ENCODE measurements around the gene STARD7.
A peak's percentile ranks its signal among the peaks of the same experiment; 100 is the strongest.

STARD7 gene

GRCh38 chr2:96150791-96151594, 57.6 kb downstream of the STARD7 start:
- Histone ChIP-seq H3K27ac (ENCODE audit: low read depth in 2 of 2, low read length in 2 of 2) (no peak overlapping the region), H3K9ac (ENCODE audit: low read depth in 1 of 2, low read length in 2 of 2) (no peak overlapping the region), H3K4me3 (ENCODE audit: low read length in 2 of 2) (no peak overlapping the region), H3K4me1 (ENCODE audit: control insufficient read depth in 2 of 2, insufficient read depth in 2 of 2, low read length in 2 of 2) (peaks cover 7 to 11% of the 10 kb centered on the region in 2 donors), H3K27me3 (ENCODE audit: control insufficient read depth in 2 of 2, insufficient read depth in 2 of 2, low read length in 2 of 2) (no peaks in the 10 kb centered on the region), H3K9me3 (ENCODE audit: control insufficient read depth in 2 of 2, low read length in 2 of 2) (no peaks in the 10 kb centered on the region), H3K36me3 (ENCODE audit: control insufficient read depth in 2 of 2, insufficient read depth in 2 of 2, low read length in 2 of 2) (no peaks in the 10 kb centered on the region)

- Histone ChIP-seq H3K9me3 (ENCODE audit: control insufficient read depth in 2 of 2, low read length in 2 of 2) (no peaks in the 10 kb centered on the region), H3K4me1 (ENCODE audit: control insufficient read depth in 2 of 2, insufficient read depth in 2 of 2, low read length in 2 of 2) (peaks cover 13 to 15% of the 10 kb centered on the region in 2 donors), H3K4me3 (ENCODE audit: low read length in 2 of 2) (no peak overlapping the region), H3K36me3 (ENCODE audit: control insufficient read depth in 2 of 2, insufficient read depth in 2 of 2, low read length in 2 of 2) (no peaks in the 10 kb centered on the region), H3K27ac (ENCODE audit: low read depth in 2 of 2, low read length in 2 of 2) (no peak overlapping the region), H3K27me3 (ENCODE audit: control insufficient read depth in 2 of 2, insufficient read depth in 2 of 2, low read length in 2 of 2) (no peaks in the 10 kb centered on the region), H3K9ac (ENCODE audit: low read depth in 1 of 2, low read length in 2 of 2) (no peak overlapping the region)
Measured at GRCh38 chr2:96150007-96150640, 58.5 kb downstream of the STARD7 start.

GRCh38 chr2:96148410-96149217, 60.0 kb downstream of the STARD7 start:
- peaks cover 23 to 27% of the 10 kb centered on the region in 2 donors for H3K4me1 ChIP-seq (ENCODE audit: control insufficient read depth in 2 of 2, insufficient read depth in 2 of 2, low read length in 2 of 2)
- no peak overlapping the region for H3K9ac ChIP-seq (ENCODE audit: low read depth in 1 of 2, low read length in 2 of 2)
- no peaks in the 10 kb centered on the region for H3K9me3 ChIP-seq (ENCODE audit: control insufficient read depth in 2 of 2, low read length in 2 of 2)
- H3K4me3 ChIP-seq (ENCODE audit: low read length in 2 of 2): peak overlapping the region; percentile 26 to 40
- H3K36me3 ChIP-seq (ENCODE audit: control insufficient read depth in 2 of 2, insufficient read depth in 2 of 2, low read length in 2 of 2): no peaks in the 10 kb centered on the region
- H3K27ac ChIP-seq (ENCODE audit: low read depth in 2 of 2, low read length in 2 of 2): peak overlapping the region in 1 of 2 donors; percentile 68
- H3K27me3 ChIP-seq (ENCODE audit: control insufficient read depth in 2 of 2, insufficient read depth in 2 of 2, low read length in 2 of 2): no peaks in the 10 kb centered on the region

GRCh38 chr2:96147593-96148201, 60.9 kb downstream of the STARD7 start:
- Histone ChIP-seq H3K9me3 (ENCODE audit: control insufficient read depth in 2 of 2, low read length in 2 of 2) (no peaks in the 10 kb centered on the region), H3K27me3 (ENCODE audit: control insufficient read depth in 2 of 2, insufficient read depth in 2 of 2, low read length in 2 of 2) (no peaks in the 10 kb centered on the region), H3K4me3 (ENCODE audit: low read length in 2 of 2) (no peak overlapping the region), H3K4me1 (ENCODE audit: control insufficient read depth in 2 of 2, insufficient read depth in 2 of 2, low read length in 2 of 2) (peaks cover 23 to 29% of the 10 kb centered on the region in 2 donors), H3K27ac (ENCODE audit: low read depth in 2 of 2, low read length in 2 of 2) (peak overlapping the region in 1 of 2 donors; percentile 68), H3K36me3 (ENCODE audit: control insufficient read depth in 2 of 2, insufficient read depth in 2 of 2, low read length in 2 of 2) (no peaks in the 10 kb centered on the region), H3K9ac (ENCODE audit: low read depth in 1 of 2, low read length in 2 of 2) (no peak overlapping the region)

- Histone ChIP-seq H3K36me3 (ENCODE audit: control insufficient read depth in 2 of 2, insufficient read depth in 2 of 2, low read length in 2 of 2) (no peaks in the 10 kb centered on the region), H3K27ac (ENCODE audit: low read depth in 2 of 2, low read length in 2 of 2) (peak overlapping the region; percentile 65 to 68), H3K27me3 (ENCODE audit: control insufficient read depth in 2 of 2, insufficient read depth in 2 of 2, low read length in 2 of 2) (no peaks in the 10 kb centered on the region), H3K4me1 (ENCODE audit: control insufficient read depth in 2 of 2, insufficient read depth in 2 of 2, low read length in 2 of 2) (peaks cover 26 to 29% of the 10 kb centered on the region in 2 donors), H3K4me3 (ENCODE audit: low read length in 2 of 2) (no peak overlapping the region), H3K9ac (ENCODE audit: low read depth in 1 of 2, low read length in 2 of 2) (peak overlapping the region in 1 of 2 donors; percentile 20), H3K9me3 (ENCODE audit: control insufficient read depth in 2 of 2, low read length in 2 of 2) (no peaks in the 10 kb centered on the region)
Measured at GRCh38 chr2:96146881-96147592, 61.6 kb downstream of the STARD7 start.

- Histone ChIP-seq H3K36me3 (ENCODE audit: control insufficient read depth in 2 of 2, insufficient read depth in 2 of 2, low read length in 2 of 2) (no peaks in the 10 kb centered on the region), H3K9ac (ENCODE audit: low read depth in 1 of 2, low read length in 2 of 2) (peak overlapping the region in 1 of 2 donors; percentile 49), H3K27ac (ENCODE audit: low read depth in 2 of 2, low read length in 2 of 2) (peak overlapping the region; percentile 65 to 68), H3K4me3 (ENCODE audit: low read length in 2 of 2) (peak overlapping the region in 1 of 2 donors; percentile 34), H3K4me1 (ENCODE audit: control insufficient read depth in 2 of 2, insufficient read depth in 2 of 2, low read length in 2 of 2) (peaks cover 26 to 29% of the 10 kb centered on the region in 2 donors), H3K9me3 (ENCODE audit: control insufficient read depth in 2 of 2, low read length in 2 of 2) (no peaks in the 10 kb centered on the region), H3K27me3 (ENCODE audit: control insufficient read depth in 2 of 2, insufficient read depth in 2 of 2, low read length in 2 of 2) (no peaks in the 10 kb centered on the region)
Measured at GRCh38 chr2:96146153-96146880, 62.3 kb downstream of the STARD7 start.

- H3K4me1 ChIP-seq (ENCODE audit: control insufficient read depth in 2 of 2, insufficient read depth in 2 of 2, low read length in 2 of 2): peaks cover 26 to 29% of the 10 kb centered on the region in 2 donors
- no peaks in the 10 kb centered on the region for H3K36me3 ChIP-seq (ENCODE audit: control insufficient read depth in 2 of 2, insufficient read depth in 2 of 2, low read length in 2 of 2)
- H3K9ac ChIP-seq (ENCODE audit: low read depth in 1 of 2, low read length in 2 of 2): peak overlapping the region; percentile 49 to 65
- peak overlapping the region in 1 of 2 donors; percentile 48 for H3K4me3 ChIP-seq (ENCODE audit: low read length in 2 of 2)
- H3K27ac ChIP-seq (ENCODE audit: low read depth in 2 of 2, low read length in 2 of 2): peak overlapping the region; percentile 65 to 68
- no peaks in the 10 kb centered on the region for H3K27me3 ChIP-seq (ENCODE audit: control insufficient read depth in 2 of 2, insufficient read depth in 2 of 2, low read length in 2 of 2)
- no peaks in the 10 kb centered on the region for H3K9me3 ChIP-seq (ENCODE audit: control insufficient read depth in 2 of 2, low read length in 2 of 2)
Measured at GRCh38 chr2:96145848-96146152, 62.8 kb downstream of the STARD7 start.

GRCh38 chr2:96145036-96145847, 63.4 kb downstream of the STARD7 start, which contains the start of gene DUSP2:
TSS of gene DUSP2 (minus strand) at chr2:96145440. CDS start at chr2:96145354, 86 bp downstream.
- Histone ChIP-seq H3K4me1 (ENCODE audit: control insufficient read depth in 2 of 2, insufficient read depth in 2 of 2, low read length in 2 of 2) (peaks cover 26 to 29% of the 10 kb centered on the region in 2 donors), H3K36me3 (ENCODE audit: control insufficient read depth in 2 of 2, insufficient read depth in 2 of 2, low read length in 2 of 2) (no peaks in the 10 kb centered on the region), H3K27me3 (ENCODE audit: control insufficient read depth in 2 of 2, insufficient read depth in 2 of 2, low read length in 2 of 2) (no peaks in the 10 kb centered on the region), H3K9ac (ENCODE audit: low read depth in 1 of 2, low read length in 2 of 2) (peak within 1 kb of the TSS; percentile 56 to 65), H3K27ac (ENCODE audit: low read depth in 2 of 2, low read length in 2 of 2) (peak within 1 kb of the TSS; percentile 65 to 68), H3K9me3 (ENCODE audit: control insufficient read depth in 2 of 2, low read length in 2 of 2) (no peaks in the 10 kb centered on the region), H3K4me3 (ENCODE audit: low read length in 2 of 2) (peak within 1 kb of the TSS; percentile 67 to 70)

Data from mucosa of rectum (tissue), 2 donors.